ENCODE measurements around the gene ZNF750.

- TF ChIP-seq CTCF (IDR thresholded peaks at IDR 0.05) (no peak), POLR2A (IDR thresholded peaks at IDR 0.05) (no peak)
Measured at GRCh38 chr17:82876149-82876548, 36.3 kb upstream of the ZNF750 start.

Data from lower leg skin (tissue), 3 donors.